ENCODE data around the gene PGS1.

DNA sequence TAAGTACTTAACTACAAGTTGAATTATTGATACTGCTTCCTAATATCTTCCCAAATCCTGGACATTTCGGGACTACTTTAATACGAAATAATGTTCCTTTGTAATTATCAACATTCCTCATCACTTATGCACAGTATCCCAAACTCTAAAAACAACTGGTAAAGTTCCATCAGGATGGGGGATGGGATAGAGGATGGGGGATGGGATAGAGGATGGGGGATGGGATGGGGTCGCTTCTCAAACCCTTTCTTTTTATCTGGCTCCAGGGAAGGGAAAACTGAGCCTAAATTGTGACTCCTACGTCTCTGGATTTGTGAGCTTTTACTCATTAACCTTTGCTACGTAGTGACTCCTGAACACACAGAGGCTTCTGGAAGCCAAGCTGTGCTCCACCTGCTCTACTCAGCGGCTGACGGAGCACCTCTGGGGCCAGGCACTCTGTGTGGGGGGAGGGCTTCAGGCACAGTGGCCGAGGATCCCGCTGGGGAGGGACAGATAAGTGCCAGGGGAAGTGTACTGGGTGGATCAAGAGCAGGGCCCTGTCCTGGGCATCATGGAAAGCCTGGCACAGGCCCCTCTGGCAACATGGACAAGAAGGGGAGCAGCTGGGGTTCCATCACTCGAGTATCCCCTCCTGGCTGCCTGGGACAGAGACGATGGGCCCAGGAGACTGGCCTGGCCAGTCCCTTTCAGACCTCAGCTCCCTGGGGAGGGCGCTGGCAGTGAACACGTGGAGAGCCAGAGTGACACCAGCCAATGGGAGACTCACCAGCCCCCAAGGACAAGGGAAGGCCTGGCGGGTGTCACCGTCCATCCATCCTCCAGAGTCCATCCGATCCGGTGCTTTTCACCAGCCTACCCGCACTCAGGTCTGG, 56.2 kb downstream of the PGS1 start:
- TF ChIP-seq EZH2 (IDR thresholded peaks at IDR 0.05; ENCODE audit: borderline replicate concordance, low read depth, low read length, severe bottlenecking) = no peak
- TF ChIP-seq, protein P1, sequence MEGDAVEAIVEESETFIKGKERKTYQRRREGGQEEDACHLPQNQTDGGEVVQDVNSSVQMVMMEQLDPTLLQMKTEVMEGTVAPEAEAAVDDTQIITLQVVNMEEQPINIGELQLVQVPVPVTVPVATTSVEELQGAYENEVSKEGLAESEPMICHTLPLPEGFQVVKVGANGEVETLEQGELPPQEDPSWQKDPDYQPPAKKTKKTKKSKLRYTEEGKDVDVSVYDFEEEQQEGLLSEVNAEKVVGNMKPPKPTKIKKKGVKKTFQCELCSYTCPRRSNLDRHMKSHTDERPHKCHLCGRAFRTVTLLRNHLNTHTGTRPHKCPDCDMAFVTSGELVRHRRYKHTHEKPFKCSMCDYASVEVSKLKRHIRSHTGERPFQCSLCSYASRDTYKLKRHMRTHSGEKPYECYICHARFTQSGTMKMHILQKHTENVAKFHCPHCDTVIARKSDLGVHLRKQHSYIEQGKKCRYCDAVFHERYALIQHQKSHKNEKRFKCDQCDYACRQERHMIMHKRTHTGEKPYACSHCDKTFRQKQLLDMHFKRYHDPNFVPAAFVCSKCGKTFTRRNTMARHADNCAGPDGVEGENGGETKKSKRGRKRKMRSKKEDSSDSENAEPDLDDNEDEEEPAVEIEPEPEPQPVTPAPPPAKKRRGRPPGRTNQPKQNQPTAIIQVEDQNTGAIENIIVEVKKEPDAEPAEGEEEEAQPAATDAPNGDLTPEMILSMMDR (IDR thresholded peaks at IDR 0.05; ENCODE audit: borderline replicate concordance, extremely low read depth, low read length, poor library complexity, severe bottlenecking) = no peak

Measured in DND-41 (cell line).